ENCODE results near the gene CCDC54. TPM values are rescaled to one million over a fixed set of nuclear protein-coding genes. Genes with fewer than 3 reads are reported as not detected.

Gene CCDC54
- total and polyA plus RNA-seq, 2 of the 8 experiments (the other 6 are each of a cell fraction or from before 2014, with no cell fraction given) = not detected

GRCh38 chr3:107347751-107348150 lies 29.5 kb upstream of the CCDC54 start:
- Histone ChIP-seq H3K9me3 (ENCODE audit: insufficient read depth in 2 of 2, low read depth in 1 of 2, low read length in 1 of 2) (no peaks in the 10 kb centered on the region), H3K4me1 (replicated peaks in 1 of 4; ENCODE audit: control insufficient read depth in 3 of 4, insufficient read depth in 4 of 4, low read length in 3 of 4) (no peaks in the 10 kb centered on the region), H3K79me2 (ENCODE audit: control insufficient read depth in 1 of 2, insufficient read depth in 2 of 2, low read length in 2 of 2) (no peaks in the 10 kb centered on the region), H2BK15ac (ENCODE audit: low read length) (no peak overlapping the region), H3K4me2 (ENCODE audit: insufficient read depth in 1 of 2, low read depth in 2 of 2, low read length in 2 of 2) (no peak overlapping the region), H2BK12ac (ENCODE audit: low read depth, low read length) (no peak overlapping the region), H2AFZ (ENCODE audit: low read length) (no peak overlapping the region), H3K4me3 (ENCODE audit: extremely low read depth in 1 of 4, insufficient read depth in 2 of 4, low read depth in 3 of 4, low read length in 4 of 4) (no peak overlapping the region), H3K56ac (replicated peaks; ENCODE audit: insufficient read length, low read depth, low read length) (no peak overlapping the region), H3K23me2 (ENCODE audit: low read depth, low read length) (no peaks in the 10 kb centered on the region), H2BK20ac (ENCODE audit: low read length) (no peak overlapping the region), H3K36me3 (ENCODE audit: control insufficient read depth in 2 of 4, insufficient read depth in 4 of 4, low read length in 3 of 4) (no peaks in the 10 kb centered on the region), H2AK5ac (ENCODE audit: low read depth, low read length) (no peak overlapping the region), H4K8ac (ENCODE audit: extremely low read depth, insufficient read depth, low read length) (no peak overlapping the region), H3K27me3 (replicated peaks in 1 of 4; ENCODE audit: control insufficient read depth in 3 of 4, extremely low read depth in 1 of 4, insufficient read depth in 3 of 4, low read length in 3 of 4) (no peaks in the 10 kb centered on the region), H4K5ac (ENCODE audit: insufficient read length, low read depth, low read length) (no peak overlapping the region), H3K18ac (ENCODE audit: extremely low read depth, low read length) (no peak overlapping the region), H3K79me1 (ENCODE audit: low read depth, low read length) (no peaks in the 10 kb centered on the region), H4K91ac (replicated peaks; ENCODE audit: insufficient read length, low read length) (no peak overlapping the region), H3K23ac (ENCODE audit: insufficient read length) (no peak overlapping the region), H3K9ac (replicated peaks in 1 of 4; ENCODE audit: extremely low read depth in 1 of 4, low read depth in 3 of 4, low read length in 3 of 4) (no peak overlapping the region), H3K27ac (ENCODE audit: low read depth, low read length) (no peak overlapping the region), H4K20me1 (replicated peaks in 1 of 2; ENCODE audit: control insufficient read depth in 1 of 2, insufficient read depth in 2 of 2, low read length in 2 of 2) (no peaks in the 10 kb centered on the region), H3K14ac (ENCODE audit: insufficient read length) (no peak overlapping the region), H2BK120ac (replicated peaks; ENCODE audit: low read depth, low read length) (no peak overlapping the region), H2BK5ac (ENCODE audit: low read depth, low read length) (no peak overlapping the region), H3K4ac (replicated peaks; ENCODE audit: insufficient read length, low read depth, low read length) (no peak overlapping the region)
- ChIA-PET CTCF (ENCODE audit: partially characterized antibody) (interaction anchor here (0.6 to 1.5 kb wide), 3 partner anchors 74 to 114 kb away, joined by 3 to 5 read pairs (median 3); no protein-coding TSS in a partner anchor), POLR2A (ENCODE audit: partially characterized antibody) (interaction anchor here (0.6 kb wide), 1 partner anchor 173 kb away, joined by 4 read pairs; no protein-coding TSS in a partner anchor)
- no peak for DNase-seq (ENCODE audit: low read depth in 1 of 2, low spot score in 2 of 2)
- WGBS, 2 experiments (ENCODE audit: extremely low coverage in 1 of 2, insufficient coverage in 1 of 2, insufficient read length in 1 of 2, insufficient replicate concordance in 2 of 2, low coverage in 1 of 2, low lambda C conversion rate in 2 of 2, missing lambda C conversion rate in 1 of 2) = 88% methylated on average over 2 of the region's 2 CpGs; no CpG with 5 or more reads in 1 of the 2 experiments
- no peak for TF ChIP-seq ZNF274 (IDR thresholded peaks at IDR 0.05; ENCODE audit: borderline replicate concordance, extremely low read depth, low read length)
- FAIRE-seq = no peak
